HAP-1 (cell line): ENCODE measurements around the gene ENTPD8.
A peak's percentile ranks its signal among the peaks of the same experiment; 100 is the strongest.
"Not testable (repeated sequence)": the region's sequence is repeated elsewhere in the genome, so short reads cannot be mapped to it uniquely, and the experiment has no call there.

Experiments
- DNase-seq, 2 experiments: peaks; one replicate each; pipeline ENCODE4 v3.0.0-alpha.2; 2016 to 2020; ENCODE audit warnings: low spot score in 2 of 2
- H3K27me3 ChIP-seq: fragments of 250-450 bp; sonication (Bioruptor Pico); 2 replicates; pipeline ENCODE4 v1.5.1; 2020; ENCODE audit warnings: low read depth, mild to moderate bottlenecking, moderate library complexity
- H3K36me3 ChIP-seq: fragments of 250-450 bp; sonication (Bioruptor Pico); replicated peaks from 2 replicates; pipeline ENCODE4 v1.5.1; 2020; ENCODE audit warnings: mild to moderate bottlenecking
- H3K4me1 ChIP-seq: fragments of 250-450 bp; sonication (Bioruptor Pico); 2 replicates; pipeline ENCODE4 v1.5.1; 2020; ENCODE audit warnings: mild to moderate bottlenecking
- H3K4me3 ChIP-seq: fragments of 250-450 bp; sonication (Bioruptor Pico); 2 replicates; pipeline ENCODE4 v1.5.1; 2020; ENCODE audit warnings: mild to moderate bottlenecking, moderate library complexity
- H3K9me3 ChIP-seq: fragments of 250-450 bp; sonication (Bioruptor Pico); 2 replicates; pipeline ENCODE4 v1.5.1; 2020; ENCODE audit warnings: mild to moderate bottlenecking, moderate library complexity
- in situ Hi-C: fragments of 300-500 bp; cut with MboI; formaldehyde crosslinking; loops from 3 replicates; pipeline ENCODE4 v1.14.3; 2020; ENCODE audit warnings: low sequenced_read_pairs, inconsistent platforms, mixed read lengths

Gene ENTPD8

DNA sequence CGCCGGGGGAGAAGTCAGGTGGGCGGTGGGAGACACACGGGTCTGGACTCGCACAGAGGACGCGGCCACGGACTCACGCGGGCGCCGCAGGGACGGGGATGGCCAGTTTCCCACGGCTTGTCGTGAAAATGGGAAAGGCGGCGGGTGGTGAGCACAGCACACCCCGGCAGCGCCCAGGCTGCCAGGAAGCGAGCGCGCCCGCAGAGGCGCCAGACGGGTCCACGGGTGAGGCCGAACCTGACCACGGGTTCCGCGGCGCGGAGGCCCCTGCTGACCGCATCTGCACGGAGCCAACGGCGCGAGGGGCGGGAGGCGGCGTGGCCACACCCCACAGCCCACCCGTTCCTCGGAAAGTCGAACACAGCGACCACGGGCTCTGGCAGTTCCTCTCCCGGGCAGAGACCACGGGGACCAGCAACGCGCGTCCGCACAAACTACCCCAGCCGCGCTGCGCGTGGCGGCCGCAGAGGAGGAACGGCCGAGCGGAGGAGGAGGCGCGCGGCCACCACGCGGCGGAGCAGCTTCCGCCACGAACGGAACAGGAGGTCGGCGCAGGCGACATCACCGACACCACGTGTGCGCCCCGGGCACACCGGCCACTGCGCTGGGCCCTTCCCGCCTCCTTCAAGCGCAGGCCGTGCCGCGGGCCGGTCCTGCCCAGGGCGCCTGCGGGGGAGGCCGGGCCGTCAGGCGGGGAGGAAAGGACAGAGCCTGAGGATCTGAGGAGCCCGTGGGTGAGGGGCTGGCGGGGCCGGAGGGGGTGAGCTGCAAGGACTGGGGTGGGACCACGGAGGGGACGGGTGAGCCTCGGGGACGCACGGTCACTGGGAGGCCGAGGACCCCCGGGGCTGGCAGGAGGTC, 23.8 kb downstream of the ENTPD8 start:
- no peaks in the 10 kb centered on the region for H3K9me3 ChIP-seq
- H3K4me3 ChIP-seq = peak overlapping the region; percentile 31
- peak in 1 of 2 experiments; percentile 55 for DNase-seq
- 0 out of 2 replicates have a peak, but pooled peaks cover 3% of the 10 kb centered on the region for H3K36me3 ChIP-seq
- in situ Hi-C loops = no loop called here
- H3K27me3 ChIP-seq = no peaks in the 10 kb centered on the region
- H3K4me1 ChIP-seq = peaks cover 18% of the 10 kb centered on the region

DNA sequence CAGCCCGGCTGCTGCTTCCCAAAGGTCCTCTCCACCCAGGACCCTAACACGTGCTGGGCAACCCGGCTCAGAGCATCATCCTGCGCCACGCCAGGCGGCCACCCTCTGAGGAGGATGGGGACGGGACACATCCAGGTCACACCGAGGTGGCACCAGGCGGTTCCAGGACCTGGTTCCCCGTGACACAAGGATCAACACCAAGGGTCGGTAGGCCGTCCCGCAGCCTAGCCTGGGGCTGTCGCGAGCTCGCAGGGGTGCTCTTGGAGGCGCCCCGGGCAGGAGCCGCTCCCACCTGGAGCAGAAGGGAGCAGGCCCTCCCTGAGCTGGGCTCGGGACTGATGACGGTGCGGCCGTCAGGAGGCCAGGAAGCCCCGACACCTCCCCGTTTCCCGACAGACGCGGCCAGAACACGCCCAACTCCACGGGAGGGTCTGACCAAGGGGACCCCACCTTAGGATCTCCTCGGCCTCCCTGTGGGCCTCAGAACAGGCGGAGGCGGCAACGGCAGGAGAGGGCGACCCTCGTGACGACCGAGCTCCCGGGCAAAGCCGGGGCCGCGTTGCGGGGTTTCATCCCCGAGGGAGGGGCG, 24.5 kb downstream of the ENTPD8 start:
- no peaks in the 10 kb centered on the region for H3K9me3 ChIP-seq
- H3K27me3 ChIP-seq = no peaks in the 10 kb centered on the region
- DNase-seq = no peak
- H3K36me3 ChIP-seq = 0 out of 2 replicates have a peak, but pooled peaks cover 3% of the 10 kb centered on the region
- in situ Hi-C loops = no loop called here
- H3K4me3 ChIP-seq = peak overlapping the region; percentile 31; the same call in 1 of the 2 replicates
- peaks cover 18% of the 10 kb centered on the region for H3K4me1 ChIP-seq

DNA sequence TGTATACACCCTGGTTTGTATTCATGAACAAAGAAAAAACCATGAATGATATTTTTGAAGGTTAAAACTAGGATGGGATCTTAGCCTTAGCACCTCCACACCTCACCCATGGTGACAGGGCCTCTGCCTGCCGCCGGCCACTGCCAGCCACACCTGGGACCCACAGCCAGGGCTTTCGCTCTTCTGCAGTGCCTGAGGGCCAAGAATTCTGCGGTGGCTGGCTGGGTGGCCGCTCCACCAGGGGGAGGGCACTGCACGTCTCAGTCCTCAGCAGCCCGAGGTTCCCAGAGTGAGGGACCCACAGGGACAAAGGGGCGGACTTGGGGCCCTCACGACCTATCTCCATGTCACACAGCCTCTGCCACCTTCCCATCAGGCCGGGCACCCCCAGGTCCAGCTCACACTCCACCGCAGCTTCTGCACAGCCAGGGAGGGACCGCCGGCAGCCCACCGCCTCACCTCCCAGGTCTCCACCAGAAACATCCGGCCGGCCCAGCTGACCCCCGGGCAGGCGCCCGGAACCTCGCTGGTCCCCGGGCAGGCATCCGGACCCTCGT, 25.1 kb downstream of the ENTPD8 start:
- H3K4me1 ChIP-seq = peaks cover 18% of the 10 kb centered on the region
- no peak overlapping the region for H3K4me3 ChIP-seq
- DNase-seq = no peak
- no peaks in the 10 kb centered on the region for H3K27me3 ChIP-seq
- no peaks in the 10 kb centered on the region for H3K9me3 ChIP-seq
- 0 out of 2 replicates have a peak, but pooled peaks cover 3% of the 10 kb centered on the region for H3K36me3 ChIP-seq
- in situ Hi-C loops = no loop called here

DNA sequence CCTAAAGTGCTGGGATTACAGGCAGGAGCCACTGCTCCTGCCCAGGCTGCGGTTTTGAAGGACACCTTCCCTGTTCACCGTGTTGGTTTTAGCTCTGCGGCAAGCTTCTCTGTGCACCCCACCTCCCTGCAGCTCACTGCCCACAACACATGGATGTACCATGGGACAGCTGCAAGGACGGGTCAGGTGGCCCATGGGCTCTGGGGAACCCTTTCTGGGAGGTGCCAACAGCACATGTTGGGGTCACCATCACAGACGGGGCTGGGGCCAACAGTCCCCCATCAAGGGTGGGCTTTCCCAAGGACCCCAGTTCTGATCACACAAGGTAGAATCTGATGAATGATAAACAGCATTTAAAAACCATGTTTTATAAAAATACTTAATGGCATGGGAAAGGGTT, 25.7 kb downstream of the ENTPD8 start:
- H3K27me3 ChIP-seq = no peaks in the 10 kb centered on the region
- DNase-seq = no peak
- in situ Hi-C loops = no loop called here
- H3K36me3 ChIP-seq = no peaks in the 10 kb centered on the region
- peaks cover 18% of the 10 kb centered on the region for H3K4me1 ChIP-seq
- no peak overlapping the region for H3K4me3 ChIP-seq
- no peaks in the 10 kb centered on the region for H3K9me3 ChIP-seq

DNA sequence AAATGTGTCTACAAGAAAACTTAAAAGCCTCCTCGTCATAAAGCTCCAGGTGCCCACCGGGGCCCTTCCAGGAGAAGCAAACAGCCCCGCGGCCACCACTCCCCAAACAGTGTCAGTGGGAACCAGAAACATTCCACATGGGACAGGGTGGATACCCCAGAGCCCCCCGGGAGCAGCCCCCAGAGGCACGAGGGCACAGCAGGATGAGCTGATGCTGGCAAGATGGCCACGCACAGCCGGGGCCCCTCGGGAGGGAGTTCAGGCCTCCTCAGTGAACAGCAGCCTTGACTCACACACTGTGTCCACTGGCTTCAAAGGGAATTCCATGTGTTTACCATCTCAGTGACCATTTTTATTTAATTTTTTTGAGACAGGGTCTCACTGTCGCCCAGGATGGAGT, 28.7 kb downstream of the ENTPD8 start:
- Histone ChIP-seq H3K27me3 (no peaks in the 10 kb centered on the region), H3K9me3 (no peaks in the 10 kb centered on the region), H3K36me3 (no peaks in the 10 kb centered on the region), H3K4me1 (peaks cover 4% of the 10 kb centered on the region), H3K4me3 (no peak overlapping the region)
- DNase-seq = no peak
- in situ Hi-C loops = no loop called here

DNA sequence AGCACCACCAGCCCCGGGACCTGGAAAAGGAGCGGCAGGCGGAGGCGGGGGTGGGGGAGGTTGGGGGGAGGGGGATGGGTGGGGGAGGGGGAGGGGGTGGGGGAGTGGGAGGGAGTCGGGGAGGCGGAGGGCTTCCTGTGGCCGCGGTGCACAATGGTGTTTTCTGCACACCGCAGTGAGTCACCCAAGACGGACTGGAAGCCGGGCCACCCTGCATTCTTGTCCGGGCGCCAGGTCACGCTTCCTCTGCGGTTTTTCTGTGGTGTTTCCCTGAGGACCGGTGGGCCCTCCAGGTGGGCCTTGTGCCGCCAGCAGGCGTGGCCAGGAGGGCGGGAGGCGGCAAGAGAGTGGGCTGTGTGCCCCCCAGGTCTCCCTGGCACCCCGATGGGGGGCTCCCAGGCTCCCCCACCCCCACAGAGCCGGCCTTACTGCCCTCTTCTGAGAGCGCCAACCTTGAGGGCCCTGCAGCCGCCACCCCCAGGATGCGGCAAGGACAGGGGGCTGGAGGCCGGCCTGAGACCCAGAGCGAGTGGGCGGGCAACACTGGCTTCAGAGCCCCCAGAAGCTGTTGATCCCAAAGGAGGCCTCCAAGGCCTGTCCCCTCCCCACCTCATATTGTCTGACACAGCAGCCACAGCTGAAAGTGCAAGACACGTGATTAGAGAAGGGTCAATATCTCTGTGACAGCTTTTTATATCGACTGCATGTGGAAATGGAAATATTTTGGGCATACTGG, 29.3 kb downstream of the ENTPD8 start:
- H3K36me3 ChIP-seq = no peaks in the 10 kb centered on the region
- no peak for DNase-seq
- no peaks in the 10 kb centered on the region for H3K4me1 ChIP-seq
- H3K27me3 ChIP-seq = no peaks in the 10 kb centered on the region
- no peaks in the 10 kb centered on the region for H3K9me3 ChIP-seq
- in situ Hi-C loops = no loop called here
- H3K4me3 ChIP-seq = no peak overlapping the region

DNA sequence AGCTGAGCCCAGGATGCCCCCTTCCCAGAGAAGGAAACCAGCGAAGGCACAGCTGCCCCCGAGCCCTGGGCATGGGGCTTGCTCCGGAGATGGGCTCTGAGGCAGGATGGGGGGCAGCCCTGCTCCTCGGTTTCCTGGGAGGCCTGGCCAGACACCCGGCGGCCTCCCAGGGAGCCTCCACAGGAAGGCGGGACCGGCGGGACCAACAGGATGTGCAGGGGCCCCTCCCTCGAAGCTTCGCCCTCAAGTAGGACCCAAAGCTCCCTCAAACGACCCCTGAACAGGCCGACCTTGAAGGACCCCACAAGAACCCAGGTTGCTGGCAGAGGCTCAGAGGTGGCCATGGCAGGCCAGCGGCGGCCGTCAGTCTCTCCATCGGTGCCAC, 29.9 kb downstream of the ENTPD8 start:
- no peak for DNase-seq
- H3K9me3 ChIP-seq = no peaks in the 10 kb centered on the region
- in situ Hi-C loops = no loop called here
- no peaks in the 10 kb centered on the region for H3K4me1 ChIP-seq
- no peaks in the 10 kb centered on the region for H3K36me3 ChIP-seq
- no peak overlapping the region for H3K4me3 ChIP-seq
- no peaks in the 10 kb centered on the region for H3K27me3 ChIP-seq

DNA sequence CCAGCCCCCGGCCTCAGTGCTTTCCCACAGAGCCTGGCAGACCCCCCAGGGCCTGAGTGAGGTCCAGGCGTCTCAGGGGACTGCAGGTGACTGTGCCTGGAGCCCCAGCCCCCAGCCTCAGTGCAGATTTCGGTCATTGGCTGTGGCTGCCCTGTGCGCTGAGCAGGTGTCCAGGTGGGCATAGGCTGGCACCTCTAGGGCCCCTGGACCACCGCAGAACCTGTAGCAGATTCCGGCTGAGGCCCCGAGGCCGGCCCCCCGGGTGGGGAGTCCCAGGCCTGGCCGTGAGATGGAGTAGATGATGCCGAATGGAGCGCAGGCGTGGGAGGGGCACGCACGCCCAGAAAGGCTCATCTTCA, 30.3 kb downstream of the ENTPD8 start:
- H3K4me1 ChIP-seq = no peaks in the 10 kb centered on the region
- H3K9me3 ChIP-seq = no peaks in the 10 kb centered on the region
- DNase-seq = no peak
- H3K36me3 ChIP-seq = no peaks in the 10 kb centered on the region
- in situ Hi-C loops = no loop called here
- H3K4me3 ChIP-seq = no peak overlapping the region
- no peaks in the 10 kb centered on the region for H3K27me3 ChIP-seq

DNA sequence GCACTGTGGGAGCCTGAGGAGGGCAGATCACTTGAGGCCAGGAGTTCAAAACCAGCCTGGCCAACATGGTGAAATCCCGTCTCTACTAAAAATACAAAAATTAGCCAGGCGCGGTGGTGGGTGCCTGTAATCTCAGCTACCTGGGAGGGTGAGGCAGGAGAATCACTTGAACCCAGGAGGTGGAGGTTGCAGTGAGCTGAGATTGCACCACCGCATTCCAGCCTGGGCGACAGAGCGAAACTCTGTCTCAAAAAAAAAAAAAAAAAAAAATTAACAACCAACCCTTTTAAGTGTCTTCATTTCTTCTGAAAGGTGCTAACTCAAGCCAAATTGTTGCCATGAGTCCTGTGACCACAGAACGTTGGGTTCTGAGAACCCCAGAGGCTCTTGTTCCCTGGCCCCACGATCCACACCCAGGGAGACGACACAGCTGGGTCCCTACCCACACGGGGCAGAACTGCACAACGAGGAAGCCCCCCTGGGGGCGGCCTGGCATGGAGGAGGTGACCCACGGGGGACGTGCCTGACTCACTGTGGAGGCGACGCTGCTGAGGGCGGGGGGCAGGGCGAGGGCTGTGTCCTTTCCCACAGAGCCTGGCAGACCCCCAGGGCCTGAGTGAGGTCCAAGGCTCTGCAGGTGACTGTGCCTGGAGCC, 30.8 kb downstream of the ENTPD8 start:
- H3K27me3 ChIP-seq, H3K4me3 ChIP-seq, in situ Hi-C loops, H3K9me3 ChIP-seq, DNase-seq, H3K4me1 ChIP-seq, H3K36me3 ChIP-seq: not testable (repeated sequence)

DNA sequence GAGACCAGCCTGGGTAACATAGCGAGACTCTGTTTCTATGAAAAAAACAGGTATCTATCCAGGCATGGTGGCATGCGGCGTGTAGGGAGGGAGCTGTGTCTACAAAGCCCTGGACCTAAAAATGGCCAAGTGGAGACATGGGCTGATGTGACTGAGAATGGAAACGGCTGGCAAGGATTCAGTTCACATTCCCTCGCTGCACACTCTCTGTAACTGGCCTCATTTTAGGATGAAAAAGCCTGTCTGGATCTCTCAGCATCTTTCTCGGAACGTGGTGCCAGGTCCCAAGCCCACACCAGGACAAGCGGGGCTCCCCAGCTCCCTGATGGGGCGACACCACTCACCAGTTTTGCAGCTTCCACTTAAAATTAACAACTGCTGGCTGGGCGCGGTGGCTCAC, 31.6 kb downstream of the ENTPD8 start:
- H3K27me3 ChIP-seq = no peaks in the 10 kb centered on the region
- H3K36me3 ChIP-seq = no peaks in the 10 kb centered on the region
- no peaks in the 10 kb centered on the region for H3K9me3 ChIP-seq
- no peaks in the 10 kb centered on the region for H3K4me1 ChIP-seq
- in situ Hi-C loops = loop anchor here (5.0 kb wide), 1 partner anchor 117 kb away; no protein-coding TSS in a partner anchor
- H3K4me3 ChIP-seq = no peak overlapping the region
- no peak for DNase-seq

DNA sequence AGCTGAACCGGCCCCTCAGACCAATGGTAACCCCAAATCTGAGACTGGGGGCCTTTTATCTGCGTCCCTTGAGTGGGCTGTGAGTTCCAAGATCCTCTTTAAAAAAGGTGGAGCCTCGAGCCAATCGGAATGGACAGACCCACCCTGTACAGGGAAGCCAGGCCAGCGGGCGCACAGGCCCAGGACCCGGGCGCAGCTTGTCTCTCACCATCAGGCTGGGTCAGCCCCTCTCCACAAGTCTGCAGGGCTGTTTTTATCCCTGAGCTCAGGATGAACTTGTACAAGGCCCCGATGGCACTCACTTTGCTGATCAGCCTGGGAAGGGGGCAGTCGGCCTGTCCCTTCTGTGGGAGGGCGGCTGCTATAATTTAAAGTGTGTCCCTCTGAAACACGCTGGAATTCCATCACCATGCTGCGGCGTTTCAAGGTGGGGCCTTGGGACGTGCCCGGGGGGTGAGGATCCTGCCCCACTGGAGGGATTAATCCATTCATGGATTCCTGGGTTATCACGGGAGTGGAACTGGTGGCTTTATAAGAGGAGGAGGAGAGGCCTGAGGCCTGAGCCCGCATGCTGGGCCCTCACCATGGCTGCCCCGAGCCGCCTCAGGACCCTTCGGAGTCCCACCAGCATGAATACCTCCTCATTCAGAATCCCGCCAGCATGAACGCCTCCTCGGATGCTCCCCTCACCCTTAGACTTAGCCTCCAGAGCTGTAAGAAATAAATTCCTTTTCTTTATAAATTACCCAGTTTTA, 32.3 kb downstream of the ENTPD8 start:
- in situ Hi-C loops = loop anchor here (5.0 kb wide), 1 partner anchor 117 kb away; no protein-coding TSS in a partner anchor

DNA sequence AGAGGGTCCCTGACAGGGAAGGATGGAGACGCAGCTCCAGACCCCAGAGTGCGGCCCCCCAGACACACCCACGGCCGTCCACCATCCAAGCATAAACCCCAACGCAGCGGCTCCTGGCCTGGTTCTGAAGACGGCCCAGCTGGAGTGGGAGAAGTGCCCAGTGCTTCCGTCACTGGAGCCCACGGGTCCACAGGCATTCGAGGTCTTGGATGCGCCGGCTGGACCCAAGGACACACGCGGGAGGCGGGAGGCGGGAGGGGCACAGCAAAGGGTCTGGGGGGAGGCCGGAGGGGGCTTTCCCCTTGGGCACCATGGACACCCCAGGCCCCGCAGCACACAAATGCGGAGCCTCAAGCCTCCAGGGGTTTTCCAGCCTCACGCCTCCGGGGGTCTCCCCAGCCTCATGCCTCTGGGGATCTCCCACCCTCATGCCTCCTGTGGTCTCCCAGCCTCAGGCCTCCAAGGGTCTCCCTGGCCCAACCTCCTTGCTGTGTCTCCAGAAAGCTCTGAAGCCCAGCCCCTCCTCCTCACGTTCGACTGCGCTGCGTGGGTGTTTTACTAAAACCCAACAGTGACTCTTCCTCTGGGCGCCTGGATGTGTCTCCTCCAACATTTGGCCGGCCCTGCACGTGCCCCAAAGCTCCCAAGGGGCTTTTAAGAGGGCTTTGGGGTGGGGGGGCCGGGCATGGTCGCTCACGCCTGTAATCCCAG, 33.4 kb downstream of the ENTPD8 start:
- in situ Hi-C loops = loop anchor here (5.0 kb wide), 1 partner anchor 115 kb away; no protein-coding TSS in a partner anchor
- Histone ChIP-seq H3K9me3 (no peaks in the 10 kb centered on the region), H3K27me3 (no peaks in the 10 kb centered on the region), H3K36me3 (no peaks in the 10 kb centered on the region), H3K4me1 (no peaks in the 10 kb centered on the region), H3K4me3 (no peak overlapping the region)
- DNase-seq = no peak

More for the DNA sequence above, 32.3 kb downstream of the ENTPD8 start:
- Histone ChIP-seq H3K4me3 (no peak overlapping the region), H3K4me1 (no peaks in the 10 kb centered on the region), H3K27me3 (no peaks in the 10 kb centered on the region), H3K9me3 (no peaks in the 10 kb centered on the region), H3K36me3 (no peaks in the 10 kb centered on the region)
- DNase-seq = no peak
